SIG-M5 treated with dmso at 0.1 percent for 504 hours (cell line): ENCODE results near the gene BMP4.

ENCODE experiments used
- DNase-seq: peaks from one replicate; lab custom pipeline; 2025; ENCODE audit not compliant: unreplicated experiment; lab: John Stamatoyannopoulos, UW

Gene BMP4

GRCh38 chr14:53946404-53947093 is 10.1 kb downstream of the BMP4 start:
- DNase-seq = no peak

GRCh38 chr14:53946071-53946403 is 10.6 kb downstream of the BMP4 start:
- no peak for DNase-seq

GRCh38 chr14:53943751-53944083 is 12.9 kb downstream of the BMP4 start:
- DNase-seq = no peak

GRCh38 chr14:53942970-53943750 is 13.5 kb downstream of the BMP4 start:
- DNase-seq = no peak

- DNase-seq = no peak
Observed at GRCh38 chr14:53938136-53938837, 18.3 kb downstream of the BMP4 start.

- no peak for DNase-seq
Observed at GRCh38 chr14:53934778-53935414, 21.7 kb downstream of the BMP4 start.

GRCh38 chr14:53932966-53933365 is 23.7 kb downstream of the BMP4 start:
- no peak for DNase-seq

- no peak for DNase-seq
Observed at GRCh38 chr14:53929871-53930715, 26.5 kb downstream of the BMP4 start.

- DNase-seq = no peak
Observed at GRCh38 chr14:53927171-53927570, 29.5 kb downstream of the BMP4 start.

GRCh38 chr14:53925201-53925766 is 31.3 kb downstream of the BMP4 start:
- no peak for DNase-seq

- peak; percentile 11 for DNase-seq
Observed at GRCh38 chr14:53924753-53925152, 31.9 kb downstream of the BMP4 start.

- peak; percentile 60 for DNase-seq
Observed at GRCh38 chr14:53921027-53921426, 35.6 kb downstream of the BMP4 start.

GRCh38 chr14:53916239-53916638 is 40.4 kb downstream of the BMP4 start:
- no peak for DNase-seq

- no peak for DNase-seq
Observed at GRCh38 chr14:53915364-53916014, 41.1 kb downstream of the BMP4 start.

- DNase-seq = no peak
Observed at GRCh38 chr14:53912021-53912420, 44.6 kb downstream of the BMP4 start.

- DNase-seq = no peak
Observed at GRCh38 chr14:53908416-53908815, 48.2 kb downstream of the BMP4 start.

GRCh38 chr14:53902307-53902706 is 54.3 kb downstream of the BMP4 start:
- DNase-seq = no peak

- DNase-seq = no peak
Observed at GRCh38 chr14:53900499-53900898, 56.1 kb downstream of the BMP4 start.
